ENCODE measurements around the gene PGAP2.
"Not testable (repeated sequence)": the region's sequence is repeated elsewhere in the genome, so short reads cannot be mapped to it uniquely, and the experiment has no call there.

The PGAP2 gene

GRCh38 chr11:3807909-3808860 is at the start of gene PGAP2:
TSS of gene PGAP2 (plus strand) at chr11:3808560. CDS start at chr11:3811260, 2,700 bp downstream.
- H3K27me3 ChIP-seq (ENCODE audit: insufficient read depth, low read length) = no peaks in the 10 kb centered on the region
- no peaks in the 10 kb centered on the region for H3K9me3 ChIP-seq (ENCODE audit: low read length)
- H2AFZ ChIP-seq (ENCODE audit: low read depth, low read length) = peak within 1 kb of the TSS; percentile 95
- no peaks in the 10 kb centered on the region for H3K36me3 ChIP-seq (ENCODE audit: insufficient read depth, low read length)
- peak within 1 kb of the TSS; percentile 76 for H3K4me3 ChIP-seq (ENCODE audit: low read length)
- H3K4me1 ChIP-seq (ENCODE audit: insufficient read depth, low read length) = peaks cover 3% of the 10 kb centered on the region

- no peak overlapping the region for H3K4me3 ChIP-seq (ENCODE audit: low read length)
- peaks cover 96% of the 10 kb centered on the region for H3K36me3 ChIP-seq (ENCODE audit: insufficient read depth, low read length)
- H3K4me1 ChIP-seq (ENCODE audit: insufficient read depth, low read length) = no peaks in the 10 kb centered on the region
- no peak overlapping the region for H2AFZ ChIP-seq (ENCODE audit: low read depth, low read length)
- no peaks in the 10 kb centered on the region for H3K27me3 ChIP-seq (ENCODE audit: insufficient read depth, low read length)
- H3K9me3 ChIP-seq (ENCODE audit: low read length) = no peaks in the 10 kb centered on the region
Measured at GRCh38 chr11:3764266-3764665, 44.1 kb upstream of the PGAP2 start.

- H3K4me1 ChIP-seq (ENCODE audit: insufficient read depth, low read length); H3K9me3 ChIP-seq (ENCODE audit: low read length); H3K27me3 ChIP-seq (ENCODE audit: insufficient read depth, low read length); H3K4me3 ChIP-seq (ENCODE audit: low read length); H2AFZ ChIP-seq (ENCODE audit: low read depth, low read length): not testable (repeated sequence)
- H3K36me3 ChIP-seq (ENCODE audit: insufficient read depth, low read length) = peaks cover 98% of the 10 kb centered on the region
Measured at GRCh38 chr11:3766836-3767235, 41.5 kb upstream of the PGAP2 start.

- H2AFZ ChIP-seq (ENCODE audit: low read depth, low read length) = no peak overlapping the region
- H3K27me3 ChIP-seq (ENCODE audit: insufficient read depth, low read length) = no peaks in the 10 kb centered on the region
- H3K4me1 ChIP-seq (ENCODE audit: insufficient read depth, low read length) = no peaks in the 10 kb centered on the region
- peaks cover 98% of the 10 kb centered on the region for H3K36me3 ChIP-seq (ENCODE audit: insufficient read depth, low read length)
- H3K4me3 ChIP-seq (ENCODE audit: low read length) = no peak overlapping the region
- no peaks in the 10 kb centered on the region for H3K9me3 ChIP-seq (ENCODE audit: low read length)
Measured at GRCh38 chr11:3767536-3767935, 40.8 kb upstream of the PGAP2 start.

GRCh38 chr11:3773180-3773579 is 35.2 kb upstream of the PGAP2 start:
- Histone ChIP-seq H3K4me3 (ENCODE audit: low read length) (no peak overlapping the region), H3K4me1 (ENCODE audit: insufficient read depth, low read length) (no peaks in the 10 kb centered on the region), H2AFZ (ENCODE audit: low read depth, low read length) (no peak overlapping the region), H3K36me3 (ENCODE audit: insufficient read depth, low read length) (peaks cover 93% of the 10 kb centered on the region), H3K27me3 (ENCODE audit: insufficient read depth, low read length) (no peaks in the 10 kb centered on the region), H3K9me3 (ENCODE audit: low read length) (no peaks in the 10 kb centered on the region)

GRCh38 chr11:3775736-3776406 is 32.5 kb upstream of the PGAP2 start:
- H3K9me3 ChIP-seq (ENCODE audit: low read length) = no peaks in the 10 kb centered on the region
- H3K36me3 ChIP-seq (ENCODE audit: insufficient read depth, low read length) = peaks cover 88% of the 10 kb centered on the region
- no peaks in the 10 kb centered on the region for H3K27me3 ChIP-seq (ENCODE audit: insufficient read depth, low read length)
- H3K4me3 ChIP-seq (ENCODE audit: low read length) = no peak overlapping the region
- no peak overlapping the region for H2AFZ ChIP-seq (ENCODE audit: low read depth, low read length)
- no peaks in the 10 kb centered on the region for H3K4me1 ChIP-seq (ENCODE audit: insufficient read depth, low read length)

DNA sequence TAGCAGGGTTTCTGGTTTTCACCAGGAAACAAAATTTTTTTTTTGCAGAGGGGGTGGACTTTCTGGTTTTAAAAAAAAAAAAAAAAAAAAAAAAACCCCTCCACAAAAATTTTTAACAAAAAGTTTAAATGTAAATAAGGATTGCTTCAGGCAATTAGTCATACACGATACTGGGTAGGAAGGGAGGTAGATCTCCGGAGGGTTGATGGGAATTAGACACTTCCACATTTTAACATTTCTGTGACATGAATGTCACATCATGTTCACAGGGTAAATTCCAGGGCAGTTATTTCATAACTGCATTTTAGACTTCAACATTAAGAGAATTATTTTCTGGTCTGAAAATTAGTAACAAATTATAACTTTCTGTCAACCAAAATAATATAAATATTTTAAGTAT is 26.9 kb upstream of the PGAP2 start:
- H3K4me3 ChIP-seq (ENCODE audit: low read length) = no peak overlapping the region
- H3K36me3 ChIP-seq (ENCODE audit: insufficient read depth, low read length) = peaks cover 46% of the 10 kb centered on the region
- no peak overlapping the region for H2AFZ ChIP-seq (ENCODE audit: low read depth, low read length)
- no peaks in the 10 kb centered on the region for H3K27me3 ChIP-seq (ENCODE audit: insufficient read depth, low read length)
- H3K4me1 ChIP-seq (ENCODE audit: insufficient read depth, low read length) = no peaks in the 10 kb centered on the region
- H3K9me3 ChIP-seq (ENCODE audit: low read length) = no peaks in the 10 kb centered on the region

DNA sequence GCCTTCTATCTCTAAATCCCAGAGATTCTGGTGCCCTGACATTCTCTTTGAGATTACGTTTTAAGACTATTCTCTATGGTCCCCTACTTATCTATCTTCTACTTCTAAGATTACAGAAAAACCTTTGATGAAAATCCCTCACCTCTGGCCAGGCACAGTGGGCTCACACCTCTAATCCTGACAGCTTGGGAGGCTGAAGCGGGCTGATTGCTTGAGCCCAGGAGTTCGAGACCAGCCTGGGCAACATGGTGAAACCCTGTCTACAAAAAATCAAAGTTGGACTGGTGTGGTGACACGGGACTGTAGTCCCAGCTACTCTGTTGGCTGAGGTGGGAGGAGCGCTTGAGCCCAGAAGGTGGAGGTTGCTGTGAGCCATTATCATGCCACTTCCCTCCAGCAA is 25.4 kb upstream of the PGAP2 start:
- no peak overlapping the region for H3K4me3 ChIP-seq (ENCODE audit: low read length)
- H3K4me1 ChIP-seq (ENCODE audit: insufficient read depth, low read length) = no peaks in the 10 kb centered on the region
- H3K36me3 ChIP-seq (ENCODE audit: insufficient read depth, low read length) = peaks cover 34% of the 10 kb centered on the region
- H3K9me3 ChIP-seq (ENCODE audit: low read length) = no peaks in the 10 kb centered on the region
- no peak overlapping the region for H2AFZ ChIP-seq (ENCODE audit: low read depth, low read length)
- H3K27me3 ChIP-seq (ENCODE audit: insufficient read depth, low read length) = no peaks in the 10 kb centered on the region

DNA sequence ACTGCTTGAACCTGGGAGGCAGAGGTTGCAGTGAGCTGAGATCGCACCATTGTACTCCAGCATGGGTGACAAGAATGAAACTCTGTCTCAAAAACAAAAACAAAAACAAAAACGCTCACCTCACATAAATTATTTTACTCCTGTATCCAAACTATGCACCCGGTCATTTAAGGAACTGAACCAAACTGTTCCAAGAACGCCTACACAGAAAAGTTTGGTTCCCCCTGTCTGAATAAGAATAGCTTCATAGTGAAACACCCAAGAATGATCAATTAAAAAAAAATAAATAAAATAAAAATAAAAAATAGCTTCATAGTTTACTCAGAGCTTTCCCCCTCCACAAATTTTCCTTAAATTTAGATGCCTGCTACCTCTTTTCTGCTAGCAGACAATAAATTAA is 24.7 kb upstream of the PGAP2 start:
- Histone ChIP-seq H3K4me1 (ENCODE audit: insufficient read depth, low read length) (no peaks in the 10 kb centered on the region), H3K27me3 (ENCODE audit: insufficient read depth, low read length) (no peaks in the 10 kb centered on the region), H3K9me3 (ENCODE audit: low read length) (no peaks in the 10 kb centered on the region), H2AFZ (ENCODE audit: low read depth, low read length) (no peak overlapping the region), H3K36me3 (ENCODE audit: insufficient read depth, low read length) (peaks cover 28% of the 10 kb centered on the region), H3K4me3 (ENCODE audit: low read length) (no peak overlapping the region)

DNA sequence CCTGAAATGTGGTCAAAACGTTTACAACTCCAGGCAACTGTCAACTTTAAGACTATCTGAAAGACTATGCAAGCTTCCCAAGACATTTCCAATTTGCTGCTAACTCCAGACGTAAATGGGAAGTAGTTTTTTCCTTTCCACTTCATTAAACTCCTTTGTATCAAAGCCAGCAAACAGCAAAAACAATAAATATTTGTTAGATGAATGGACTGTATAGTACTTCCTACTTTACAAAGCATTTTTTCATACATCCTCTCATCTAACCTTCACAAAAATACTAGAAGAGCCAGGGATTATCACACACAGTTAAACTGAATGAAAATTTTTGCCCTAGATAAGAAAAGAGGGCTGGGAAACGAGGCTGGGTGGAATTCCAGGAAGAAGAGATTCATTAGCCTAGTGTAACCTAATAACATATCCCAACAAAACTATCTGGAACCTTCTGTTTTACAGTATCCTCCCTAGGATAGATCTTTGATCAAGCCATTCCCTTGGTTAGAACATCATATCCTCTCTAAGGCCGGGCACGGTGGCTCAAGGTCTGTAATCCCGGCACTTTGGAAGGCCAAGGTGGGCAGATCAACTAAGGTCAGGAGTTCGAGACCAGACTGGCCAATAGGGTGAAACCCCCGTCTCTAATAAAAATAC is 21.5 kb upstream of the PGAP2 start:
- Histone ChIP-seq H3K9me3 (ENCODE audit: low read length) (no peaks in the 10 kb centered on the region), H3K4me3 (ENCODE audit: low read length) (no peak overlapping the region), H3K4me1 (ENCODE audit: insufficient read depth, low read length) (no peaks in the 10 kb centered on the region), H2AFZ (ENCODE audit: low read depth, low read length) (no peak overlapping the region), H3K27me3 (ENCODE audit: insufficient read depth, low read length) (no peaks in the 10 kb centered on the region), H3K36me3 (ENCODE audit: insufficient read depth, low read length) (peaks cover 22% of the 10 kb centered on the region)

- H3K36me3 ChIP-seq (ENCODE audit: insufficient read depth, low read length) = peaks cover 41% of the 10 kb centered on the region
- H3K4me3 ChIP-seq (ENCODE audit: low read length) = not testable (repeated sequence)
Measured at GRCh38 chr11:3794387-3794786, 14.0 kb upstream of the PGAP2 start.

GRCh38 chr11:3795131-3796001 is 13.0 kb upstream of the PGAP2 start:
- no peaks in the 10 kb centered on the region for H3K27me3 ChIP-seq (ENCODE audit: insufficient read depth, low read length)
- peaks cover 36% of the 10 kb centered on the region for H3K36me3 ChIP-seq (ENCODE audit: insufficient read depth, low read length)
- H2AFZ ChIP-seq (ENCODE audit: low read depth, low read length) = no peak overlapping the region
- peaks cover 11% of the 10 kb centered on the region for H3K4me1 ChIP-seq (ENCODE audit: insufficient read depth, low read length)
- H3K4me3 ChIP-seq (ENCODE audit: low read length) = peak overlapping the region; percentile 97
- peaks cover 2% of the 10 kb centered on the region for H3K9me3 ChIP-seq (ENCODE audit: low read length)

More at GRCh38 chr11:3794387-3794786, 14.0 kb upstream of the PGAP2 start:
- peaks cover 11% of the 10 kb centered on the region for H3K4me1 ChIP-seq (ENCODE audit: insufficient read depth, low read length)
- H3K27me3 ChIP-seq (ENCODE audit: insufficient read depth, low read length); H3K9me3 ChIP-seq (ENCODE audit: low read length); H2AFZ ChIP-seq (ENCODE audit: low read depth, low read length): not testable (repeated sequence)
